Upper lobe of right lung (tissue), 1 donor: ENCODE results near the gene C10orf53. TPM values are rescaled to one million over a fixed set of nuclear protein-coding genes. Genes with fewer than 3 reads are reported as not detected.

Source experiments
- ATAC-seq: fragments of 200-7000 bp; cut with Tn5 transposase; one replicate; pipeline ENCODE4 v1.9.1; 2020; ENCODE audit warnings: mild to moderate bottlenecking, moderate library complexity
- DNase-seq: peaks from one replicate; pipeline ENCODE4 v3.0.0-alpha.2; 2020
- H3K27ac ChIP-seq: fragments of 200-600 bp; one replicate; pipeline ENCODE4 v1.8.0; 2022
- H3K27me3 ChIP-seq: fragments of 200-600 bp; one replicate; pipeline ENCODE4 v1.8.0; 2022; ENCODE audit warnings: mild to moderate bottlenecking
- H3K36me3 ChIP-seq: fragments of 200-600 bp; one replicate; pipeline ENCODE4 v1.8.0; 2022
- H3K4me1 ChIP-seq: fragments of 200-600 bp; one replicate; pipeline ENCODE4 v1.8.0; 2022
- H3K4me3 ChIP-seq: fragments of 200-600 bp; one replicate; pipeline ENCODE4 v1.8.0; 2022; ENCODE audit warnings: mild to moderate bottlenecking
- H3K9me3 ChIP-seq: fragments of 200-600 bp; one replicate; pipeline ENCODE4 v1.8.0; 2022
- CTCF ChIP-seq: fragments of 200-600 bp; IDR thresholded peaks from one replicate; pipeline ENCODE4 v1.8.0; 2022; ENCODE audit warnings: antibody characterized with exemption
- intact Hi-C: fragments of 100-400 bp; cut with DNase I; formaldehyde crosslinking; loops from one replicate; pipeline ENCODE4 v1.11.0; 2022
- total RNA-seq: library from RNA; stranded (reverse); fragmentation: NEBNext Ultra II Directional; extraction: Animal tissue kit (Norgen Biotek cat#: 25700); gene quantifications from one replicate; pipeline ENCODE4 v1.2.1, GENCODE V29; 2021
- donor health status: DM: no; HTN: yes; CAD: no; lungs with severe emphysema.

Gene C10orf53
- total RNA-seq, 1 donor from 2014 or later = not detected

GRCh38 chr10:49737474-49738201 lies 58.2 kb downstream of the C10orf53 start:
- DNase-seq = peak; percentile 51
- H3K36me3 ChIP-seq = no peaks in the 10 kb centered on the region

GRCh38 chr10:49738616-49739360 lies 59.3 kb downstream of the C10orf53 start:
- H3K9me3 ChIP-seq = no peaks in the 10 kb centered on the region
- no peak for TF ChIP-seq CTCF
- no peak overlapping the region for H3K27ac ChIP-seq
- intact Hi-C loops = no loop called here
- H3K4me1 ChIP-seq = no peaks in the 10 kb centered on the region
- ATAC-seq (no peak), DNase-seq (peak; percentile 52)
- H3K4me3 ChIP-seq = no peak overlapping the region
- no peaks in the 10 kb centered on the region for H3K36me3 ChIP-seq
- no peaks in the 10 kb centered on the region for H3K27me3 ChIP-seq

More at GRCh38 chr10:49737474-49738201, 58.2 kb downstream of the C10orf53 start:
- H3K9me3 ChIP-seq = no peaks in the 10 kb centered on the region
- no peak for TF ChIP-seq CTCF
- no peak for ATAC-seq
- no peaks in the 10 kb centered on the region for H3K4me1 ChIP-seq
- H3K27ac ChIP-seq = no peak overlapping the region
- intact Hi-C loops = no loop called here
- no peak overlapping the region for H3K4me3 ChIP-seq
- H3K27me3 ChIP-seq = no peaks in the 10 kb centered on the region

GRCh38 chr10:49739426-49739825 lies 60.0 kb downstream of the C10orf53 start:
- intact Hi-C loops = no loop called here
- H3K36me3 ChIP-seq = no peaks in the 10 kb centered on the region
- DNase-seq (peak; percentile 54), ATAC-seq (no peak)
- no peaks in the 10 kb centered on the region for H3K4me1 ChIP-seq
- no peak for TF ChIP-seq CTCF
- H3K27ac ChIP-seq = no peak overlapping the region
- H3K27me3 ChIP-seq = no peaks in the 10 kb centered on the region
- H3K4me3 ChIP-seq = no peak overlapping the region
- H3K9me3 ChIP-seq = no peaks in the 10 kb centered on the region

GRCh38 chr10:49740346-49741107 lies 61.1 kb downstream of the C10orf53 start:
- TF ChIP-seq CTCF = no peak
- Histone ChIP-seq H3K9me3 (no peaks in the 10 kb centered on the region), H3K27me3 (no peaks in the 10 kb centered on the region), H3K27ac (no peak overlapping the region), H3K36me3 (no peaks in the 10 kb centered on the region), H3K4me3 (no peak overlapping the region), H3K4me1 (no peaks in the 10 kb centered on the region)
- ATAC-seq (no peak), DNase-seq (no peak)
- intact Hi-C loops = no loop called here

- intact Hi-C loops = no loop called here
- no peaks in the 10 kb centered on the region for H3K4me1 ChIP-seq
- H3K36me3 ChIP-seq = no peaks in the 10 kb centered on the region
- no peaks in the 10 kb centered on the region for H3K27me3 ChIP-seq
- no peak overlapping the region for H3K4me3 ChIP-seq
- TF ChIP-seq CTCF = no peak
- H3K9me3 ChIP-seq = no peaks in the 10 kb centered on the region
- no peak for DNase-seq
- ATAC-seq = no peak
- no peak overlapping the region for H3K27ac ChIP-seq
Measured at GRCh38 chr10:49741108-49741995, 61.9 kb downstream of the C10orf53 start.
